A673 (cell line): ENCODE measurements around the gene QSOX2.

Source experiments
- CTCF ChIP-seq: fragments of 300-800, 200-600 bp; sonication (generic); conservative IDR thresholded peaks from 2 replicates; pipeline ENCODE4 v1.5.1; 2017; ENCODE audit warnings: low read depth, mild to moderate bottlenecking, antibody characterized with exemption, low read length, moderate library complexity, mixed read lengths
- EZH2 ChIP-seq: fragments of 200-600 bp; sonication (generic); IDR thresholded peaks from 2 replicates; pipeline ENCODE4 v1.6.1; 2017; ENCODE audit warnings: borderline replicate concordance, low read depth, mild to moderate bottlenecking, mixed read lengths, antibody characterized with exemption, low read length; ENCODE audit not compliant: poor library complexity, severe bottlenecking

GRCh38 chr9:136230773-136231172 is 14.8 kb downstream of the QSOX2 start:
- TF ChIP-seq CTCF (no peak), EZH2 (no peak)
